ENCODE measurements around the gene ATP13A3.

The ATP13A3 gene

DNA sequence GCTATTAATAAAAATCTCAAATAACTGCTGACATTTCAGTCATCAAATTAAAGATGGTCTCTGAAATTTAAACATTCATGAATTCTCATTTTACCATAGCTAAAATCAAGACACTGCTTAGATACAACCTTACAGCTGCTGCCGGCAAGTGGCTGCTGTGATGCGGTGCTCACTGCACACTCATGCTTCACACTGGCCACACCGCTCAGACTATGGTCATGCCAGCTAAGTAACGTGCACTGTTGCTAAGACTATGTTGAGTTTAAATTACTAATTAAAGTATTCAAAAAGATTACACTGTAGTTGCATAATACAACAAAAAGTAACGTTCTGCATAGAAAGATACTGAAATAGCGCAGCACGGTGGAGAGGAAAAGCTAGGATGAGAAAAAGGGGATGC lies 12.1 kb downstream of the ATP13A3 start:
- DNase-seq: no peak

DNA sequence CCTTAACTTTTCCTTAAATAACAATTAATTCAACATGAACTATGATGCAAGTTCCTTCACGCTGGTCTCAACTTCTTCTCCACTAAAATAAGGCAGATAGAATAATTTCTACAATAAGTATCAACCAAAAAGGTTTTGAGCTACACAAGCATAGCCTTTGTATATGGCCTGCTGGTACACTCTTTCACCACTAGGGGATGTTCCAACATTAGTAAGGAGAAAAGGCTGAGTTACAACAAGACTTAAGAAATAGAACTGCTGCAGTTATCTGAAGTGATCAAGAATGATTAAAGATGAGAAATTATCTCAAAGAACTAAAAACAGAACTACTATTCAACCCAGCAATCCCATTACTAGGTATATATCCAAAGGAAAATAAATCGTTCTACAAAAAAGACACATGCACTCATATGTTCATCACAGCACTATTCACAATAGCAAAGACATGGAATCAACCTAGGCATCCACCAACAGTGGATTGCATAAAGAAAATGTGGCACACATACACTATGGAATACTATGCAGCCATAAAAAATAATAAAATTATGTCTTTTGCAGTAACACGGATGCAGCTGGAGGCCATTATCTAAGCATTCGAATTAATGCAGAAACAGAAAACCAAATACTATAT lies 14.4 kb downstream of the ATP13A3 start:
- DNase-seq: peak; percentile 38 to 72

DNA sequence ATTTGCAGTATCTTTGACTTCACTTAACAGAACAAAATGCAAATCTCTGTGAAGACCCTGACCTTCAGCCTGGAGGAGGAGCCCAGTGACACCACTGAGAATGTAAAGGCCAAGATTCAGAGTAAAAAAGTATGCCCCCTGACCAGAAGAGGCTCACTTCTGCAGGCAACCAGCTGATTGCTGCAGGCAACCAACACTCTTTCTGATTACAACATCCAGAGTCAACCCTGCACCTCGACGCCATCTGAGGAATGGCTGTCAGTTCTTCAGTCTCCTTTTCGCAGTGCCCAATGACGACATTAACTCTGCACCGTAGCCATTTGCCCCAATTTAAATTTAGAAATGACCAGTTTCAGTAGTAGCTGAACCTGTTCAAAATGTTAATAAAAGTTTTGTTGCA lies 14.9 kb downstream of the ATP13A3 start:
- no peak for DNase-seq

DNA sequence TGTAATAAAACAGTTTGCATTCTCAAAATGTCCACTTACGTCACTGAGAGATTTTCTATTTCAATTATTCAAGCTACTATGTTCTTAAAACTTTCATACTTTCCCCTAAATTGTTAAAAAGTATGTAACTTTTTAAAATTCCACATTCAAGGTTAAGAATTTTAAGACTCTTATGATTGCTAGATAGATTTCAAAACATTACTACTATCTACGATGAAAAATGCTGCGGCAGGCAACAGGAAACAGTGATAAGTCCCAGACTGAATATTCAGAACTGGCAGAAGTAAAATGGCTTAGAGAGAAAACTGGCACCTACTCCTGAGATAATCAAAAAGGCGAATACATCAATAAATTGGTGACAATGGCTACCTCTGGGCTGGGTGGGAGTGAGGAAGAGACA lies 16.2 kb downstream of the ATP13A3 start:
- no peak for DNase-seq

DNA sequence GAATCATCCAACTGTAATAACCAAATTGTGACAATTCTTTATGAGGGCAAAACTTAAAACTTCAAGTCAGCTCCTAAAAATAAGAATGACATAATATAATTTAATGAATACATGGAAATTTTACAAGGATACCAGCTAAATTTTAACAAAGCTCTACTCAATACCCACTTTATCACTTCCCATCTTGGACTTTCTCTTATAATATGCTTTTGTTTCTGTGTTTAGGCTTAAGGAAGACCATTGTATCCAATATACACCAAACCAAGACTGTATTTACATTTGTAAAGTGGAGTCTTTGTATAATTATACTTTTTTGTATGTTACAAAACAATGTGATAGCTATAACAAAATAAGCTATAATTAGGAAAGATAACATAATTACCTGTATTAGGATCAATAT lies 16.8 kb downstream of the ATP13A3 start:
- no peak for DNase-seq

DNA sequence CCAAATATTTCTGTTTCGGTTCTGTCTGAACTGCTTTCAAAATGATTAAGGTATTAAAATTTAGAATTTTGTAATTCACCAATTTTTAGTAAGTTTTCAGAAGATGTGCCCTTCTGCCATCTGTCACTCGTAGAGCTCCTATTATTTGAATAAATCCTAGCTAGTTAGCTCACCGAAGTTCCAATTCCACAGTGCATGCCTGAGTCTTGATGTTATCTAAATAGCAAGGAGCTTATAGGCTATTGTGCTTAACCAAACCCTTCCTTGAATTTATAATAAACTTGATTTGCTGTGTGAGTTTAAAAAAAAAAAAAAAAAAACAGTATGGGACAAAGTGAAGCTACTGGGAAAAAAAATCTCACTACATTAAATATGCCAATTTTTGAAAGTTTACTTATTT lies 18.7 kb downstream of the ATP13A3 start:
- DNase-seq: peak in 1 of 2 experiments; percentile 7

DNA sequence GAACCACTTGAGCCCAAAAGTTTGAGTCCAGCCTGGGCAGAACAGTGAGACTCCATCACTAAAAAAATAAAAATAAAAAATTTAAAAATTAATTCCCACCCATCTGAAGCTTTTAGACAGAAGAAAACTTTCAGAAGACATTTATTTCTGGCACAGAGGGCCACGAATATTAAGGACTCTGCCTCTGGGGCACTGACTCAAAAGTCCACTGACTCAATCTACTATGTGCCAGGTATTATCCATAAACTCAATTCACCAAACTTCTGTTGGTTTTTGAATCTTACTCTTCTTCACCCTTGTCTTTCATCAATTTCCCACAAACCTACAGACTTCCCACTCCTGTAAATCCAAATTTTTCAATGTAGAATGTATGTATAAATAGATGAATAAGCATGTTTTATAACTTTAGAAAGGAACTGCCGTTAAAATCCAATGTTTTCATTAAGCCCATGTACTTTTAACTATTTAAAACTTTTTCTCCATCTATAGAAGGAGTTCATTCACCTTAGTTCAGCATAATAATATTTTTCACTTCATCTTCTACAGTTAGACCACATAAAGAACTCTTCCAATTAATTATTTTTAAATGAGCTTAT lies 19.9 kb downstream of the ATP13A3 start:
- no peak for DNase-seq

DNA sequence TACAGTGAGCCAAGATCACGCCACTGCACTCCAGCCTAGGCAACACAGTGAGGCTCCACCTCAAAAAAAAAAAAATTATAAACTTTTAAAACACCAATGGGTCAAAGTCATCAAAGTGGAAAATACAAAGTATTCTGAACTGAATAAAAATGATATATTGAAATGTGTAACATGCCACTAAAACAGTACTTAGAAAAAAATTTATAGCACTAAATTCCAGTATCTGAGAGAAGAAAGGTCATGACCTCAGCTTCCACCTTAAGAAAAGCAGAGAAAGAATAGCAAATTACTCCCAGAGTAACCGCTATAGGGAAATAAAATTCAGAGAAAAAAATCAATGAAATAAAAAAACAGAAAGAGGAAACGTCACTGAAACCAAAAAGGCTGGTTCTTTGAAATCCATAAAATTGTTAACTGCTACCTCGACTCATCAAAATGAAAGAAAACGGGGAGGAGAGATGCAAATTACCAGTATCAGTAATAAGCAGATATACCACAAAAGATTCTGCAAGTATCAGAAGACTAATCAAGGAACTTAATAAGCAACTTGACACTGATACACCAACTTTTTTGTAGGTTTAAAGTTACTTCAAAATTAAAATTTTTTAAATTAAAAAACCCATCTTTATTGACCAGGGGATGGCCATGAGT lies 20.8 kb downstream of the ATP13A3 start:
- DNase-seq: no peak

DNA sequence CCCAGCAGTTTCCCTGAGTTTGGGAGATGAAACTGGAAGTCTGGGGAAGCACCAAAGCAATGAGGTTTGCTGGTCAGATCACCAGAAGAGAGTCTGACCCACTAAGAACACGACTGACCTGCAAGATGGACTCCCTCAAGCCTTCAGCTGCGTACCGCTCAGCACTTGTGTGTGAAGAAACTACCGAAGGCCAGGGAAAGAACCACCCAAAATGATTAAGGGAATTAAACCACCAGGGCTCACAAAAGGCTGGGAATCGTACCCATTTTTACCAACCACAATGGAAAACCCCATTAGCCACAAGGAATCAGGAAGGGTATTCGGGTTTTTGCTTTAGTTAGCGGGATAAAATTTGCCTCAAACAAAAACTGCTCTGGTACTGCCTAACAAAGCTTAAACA lies 21.6 kb downstream of the ATP13A3 start:
- no peak for DNase-seq

DNA sequence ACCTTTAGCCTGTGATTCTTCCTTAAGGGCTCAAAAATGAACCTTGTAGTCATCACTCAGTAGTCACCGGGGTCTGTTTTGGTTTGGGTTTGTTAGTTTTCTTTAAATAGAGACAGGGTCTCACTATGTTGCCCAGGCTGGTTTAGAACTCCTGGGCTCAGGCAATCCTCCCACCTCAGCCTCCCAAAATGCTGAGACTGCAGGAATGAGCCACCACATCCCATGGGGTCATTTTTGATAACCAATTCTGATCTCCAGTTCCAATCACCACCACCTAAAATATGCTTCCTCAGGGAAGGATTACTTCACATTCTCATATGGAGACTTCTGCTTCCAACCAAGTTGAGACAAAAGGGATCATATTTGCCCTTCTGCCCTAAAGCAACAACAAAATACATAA lies 22.1 kb downstream of the ATP13A3 start:
- no peak for DNase-seq

DNA sequence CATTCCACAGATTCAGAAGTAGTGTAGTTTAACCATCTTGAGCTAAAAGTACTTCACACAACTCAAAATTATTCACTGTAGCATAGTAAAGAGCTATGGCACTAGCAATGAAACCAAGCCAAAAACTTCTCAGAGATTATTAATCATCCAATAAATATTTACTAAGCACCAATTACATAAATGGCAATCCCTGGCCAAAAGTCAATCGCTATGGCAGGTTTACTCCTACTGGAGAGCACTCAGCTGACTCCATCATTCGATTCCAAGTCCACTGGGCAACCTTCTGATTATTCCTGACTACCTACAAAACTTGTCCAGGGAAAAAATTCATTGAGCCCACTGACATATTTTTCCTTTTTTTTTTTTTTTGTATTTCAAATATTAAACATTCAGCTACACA lies 23.9 kb downstream of the ATP13A3 start:
- DNase-seq: no peak

DNA sequence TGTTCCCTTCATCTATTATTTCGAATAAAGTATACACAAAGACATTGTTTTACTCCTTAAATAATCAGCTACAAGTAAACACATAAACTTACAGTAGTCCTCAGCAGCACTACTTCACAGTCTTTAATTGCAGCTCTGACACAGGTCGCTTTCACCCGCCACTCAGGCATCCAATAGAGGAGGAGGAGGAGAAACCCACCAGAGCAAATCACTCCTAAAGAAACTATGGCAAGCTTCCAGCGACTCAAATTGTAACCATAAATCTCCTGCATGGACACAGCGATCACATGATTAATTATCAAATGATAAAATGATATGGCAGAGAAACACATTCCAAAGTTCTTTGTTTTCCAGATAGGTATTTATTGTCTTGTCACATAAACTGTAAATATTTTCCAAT lies 26.2 kb downstream of the ATP13A3 start:
- no peak for DNase-seq

DNA sequence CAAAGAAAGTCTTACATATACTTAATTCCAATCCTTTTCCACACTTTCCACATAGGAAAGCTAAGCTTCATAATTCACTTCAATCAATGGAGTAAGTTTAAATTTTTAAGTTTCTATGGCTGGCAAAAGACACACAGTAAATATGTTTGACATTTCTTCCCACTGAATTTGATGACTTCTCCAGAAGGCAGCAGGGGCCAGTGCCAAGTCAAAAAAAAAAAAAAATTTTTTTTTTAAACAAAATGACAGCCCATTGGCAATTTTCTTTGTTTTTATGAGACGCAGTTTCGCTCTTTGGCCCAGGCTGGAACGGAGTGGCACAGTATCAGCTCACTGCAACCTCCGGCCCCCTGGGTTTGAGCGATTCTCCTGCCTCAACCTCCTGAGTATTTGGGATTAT lies 28.7 kb downstream of the ATP13A3 start:
- DNase-seq: no peak

DNA sequence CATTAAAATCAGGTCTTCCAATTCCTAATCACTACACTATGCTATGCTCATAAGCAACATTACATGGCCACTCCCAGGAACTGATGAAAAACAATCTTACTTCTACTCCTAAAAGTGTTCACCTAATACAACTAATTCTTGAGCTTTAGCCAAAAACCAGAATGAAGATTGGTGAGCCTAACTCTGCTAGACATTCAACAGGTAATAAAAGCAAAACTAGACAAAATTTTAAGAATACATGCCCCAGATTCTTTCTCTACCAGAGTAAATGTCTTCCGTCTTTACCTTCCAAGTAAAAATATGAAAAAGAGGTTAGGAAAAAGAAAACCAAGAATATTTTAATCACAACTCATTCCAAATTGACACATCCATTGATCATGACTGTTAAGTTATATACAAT lies 31.3 kb downstream of the ATP13A3 start:
- DNase-seq: no peak

DNA sequence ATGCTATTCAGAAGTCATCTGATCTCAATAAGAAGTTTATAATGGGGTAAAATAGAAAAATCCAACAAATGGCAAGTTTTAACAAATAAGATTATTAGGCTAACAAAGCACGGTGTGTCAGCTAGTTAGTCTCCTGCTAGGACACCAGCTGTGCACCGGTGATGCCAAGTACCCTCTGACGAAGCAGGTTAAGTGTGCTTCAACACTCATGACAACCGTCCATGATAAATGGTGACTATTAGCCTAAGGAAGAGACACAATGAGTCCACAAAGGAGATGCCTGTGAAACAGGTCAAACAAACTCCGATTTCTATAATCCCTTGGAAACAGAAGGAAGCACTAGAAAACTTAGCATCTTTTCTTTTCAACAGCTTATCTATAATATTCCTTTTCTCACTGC lies 36.5 kb downstream of the ATP13A3 start:
- no peak for DNase-seq

DNA sequence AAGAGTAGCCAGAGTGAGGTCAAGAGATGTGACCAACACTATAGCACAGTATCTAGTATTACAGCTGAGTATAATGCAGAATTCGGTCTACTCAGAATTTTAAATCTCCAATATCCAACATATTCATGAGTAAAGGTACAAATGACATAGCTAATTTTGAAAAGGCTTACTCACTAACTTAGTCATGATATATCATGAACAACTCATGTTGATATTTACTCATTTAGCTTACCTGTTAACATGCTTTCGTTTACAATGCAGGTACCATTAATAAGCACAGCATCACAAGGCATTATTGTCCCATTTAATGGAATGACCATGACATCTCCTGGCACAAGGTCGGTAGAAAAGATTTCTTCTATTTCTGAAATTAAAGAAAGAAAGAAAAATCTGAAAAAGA lies 36.9 kb downstream of the ATP13A3 start:
- DNase-seq: no peak

DNA sequence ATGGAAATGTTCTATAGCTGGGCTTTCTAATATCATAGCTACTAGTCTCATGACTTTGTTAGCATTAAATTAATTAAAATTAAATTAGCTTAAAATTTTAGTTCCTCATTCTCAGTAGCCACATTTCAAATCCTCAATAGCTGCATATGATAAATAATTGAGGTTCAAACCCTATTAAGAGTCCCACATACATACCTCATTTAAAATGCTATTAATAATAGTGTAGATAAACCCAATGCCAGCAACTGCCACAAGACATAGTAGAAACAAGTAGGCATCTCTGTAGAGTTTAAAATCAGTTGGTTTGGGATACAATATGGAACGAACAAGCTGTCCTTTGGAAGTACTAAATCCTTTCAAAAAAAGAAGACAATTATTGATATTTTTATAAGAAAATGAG lies 39.1 kb downstream of the ATP13A3 start:
- DNase-seq: no peak

DNA sequence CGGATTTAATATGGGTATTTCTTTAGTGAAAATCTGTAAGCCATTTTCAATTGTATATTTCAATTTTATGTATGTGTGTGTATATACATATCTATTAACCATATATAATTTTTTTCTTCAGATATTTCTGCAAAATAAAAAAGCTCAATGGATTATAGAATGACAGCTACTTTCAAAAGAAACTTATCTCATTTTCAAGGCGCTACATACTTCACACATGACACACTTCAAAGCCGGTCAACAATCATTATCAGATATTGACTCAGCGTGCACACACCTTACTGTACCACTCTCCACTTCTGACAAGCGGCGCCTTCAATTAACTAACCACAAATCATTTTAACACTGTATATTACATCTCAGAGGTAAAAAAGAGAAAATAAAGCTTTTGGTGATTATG lies 39.6 kb downstream of the ATP13A3 start:
- DNase-seq: no peak

DNA sequence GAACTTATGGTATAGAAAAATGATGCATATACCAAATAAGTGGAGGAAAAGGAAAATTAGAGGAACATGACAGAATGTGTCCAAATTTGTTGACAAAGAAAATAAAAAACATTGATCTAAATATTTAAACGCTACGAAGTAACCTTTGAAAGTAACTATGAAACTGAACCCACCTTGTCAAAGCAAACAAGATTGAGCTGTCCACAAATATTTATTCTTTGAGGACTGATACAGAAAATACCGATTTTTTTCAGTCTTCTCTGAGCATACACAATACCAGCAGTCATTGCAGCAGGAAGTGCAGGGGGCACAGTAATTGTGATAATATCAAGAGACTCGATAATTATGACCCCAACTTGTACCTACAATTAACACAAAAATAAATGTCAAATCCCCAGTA lies 40.0 kb downstream of the ATP13A3 start:
- DNase-seq: no peak

DNA sequence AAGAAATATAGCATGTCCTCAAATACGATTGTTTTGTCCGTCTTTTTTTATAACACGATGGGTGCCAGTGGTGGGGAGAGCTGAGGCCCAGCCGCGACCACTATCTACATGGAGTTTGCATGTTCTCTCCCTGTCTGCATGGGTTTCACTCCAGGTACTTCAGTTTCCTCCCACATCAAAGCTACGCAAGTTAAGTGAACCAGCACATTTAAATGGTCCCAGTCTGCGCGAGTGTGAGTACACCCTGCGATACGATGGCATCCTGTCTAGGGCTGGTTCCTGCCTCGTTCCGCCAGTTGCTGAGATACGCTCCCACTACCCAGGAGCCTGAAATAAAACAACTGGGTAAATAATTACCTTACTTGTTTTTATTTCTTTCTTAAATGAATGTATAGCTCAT lies 40.6 kb downstream of the ATP13A3 start:
- no peak for DNase-seq

DNA sequence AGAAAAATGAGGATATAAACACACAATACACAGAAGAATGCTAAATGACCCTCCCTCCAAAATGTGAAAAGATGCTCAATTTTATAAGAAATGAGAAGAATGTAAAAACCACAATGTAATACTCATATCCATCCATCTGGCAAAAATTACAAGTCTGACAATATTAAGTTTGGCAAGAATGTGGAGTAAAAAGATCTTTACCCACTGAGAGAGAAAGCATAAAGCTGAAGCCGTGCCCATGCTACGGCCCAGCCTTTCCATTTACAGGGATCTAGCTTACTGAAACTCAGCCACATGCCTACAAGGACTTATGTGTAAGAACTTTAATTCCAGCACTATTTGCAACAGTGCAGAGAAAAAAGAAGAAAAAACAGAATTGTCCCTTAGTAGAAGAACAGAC lies 42.9 kb downstream of the ATP13A3 start:
- no peak for DNase-seq

DNA sequence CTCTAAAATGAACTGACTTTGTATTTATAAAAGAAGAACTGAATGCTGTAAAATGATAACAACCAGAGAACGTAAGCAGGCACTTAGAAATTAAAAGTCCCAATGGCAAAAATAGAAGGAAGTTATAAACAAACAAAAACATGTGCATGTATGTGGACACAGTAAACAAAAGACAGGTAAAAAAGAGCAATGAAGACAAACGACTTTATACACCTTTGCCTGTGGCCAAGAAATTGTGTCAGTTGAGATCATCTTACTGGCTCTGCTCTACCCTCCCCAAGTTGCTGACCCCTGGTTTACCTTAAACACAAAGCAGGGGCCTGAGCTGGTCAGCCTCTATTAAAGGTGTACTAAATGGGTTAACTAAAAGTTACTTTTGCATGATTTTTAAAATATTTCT lies 46.0 kb downstream of the ATP13A3 start:
- DNase-seq: no peak

DNA sequence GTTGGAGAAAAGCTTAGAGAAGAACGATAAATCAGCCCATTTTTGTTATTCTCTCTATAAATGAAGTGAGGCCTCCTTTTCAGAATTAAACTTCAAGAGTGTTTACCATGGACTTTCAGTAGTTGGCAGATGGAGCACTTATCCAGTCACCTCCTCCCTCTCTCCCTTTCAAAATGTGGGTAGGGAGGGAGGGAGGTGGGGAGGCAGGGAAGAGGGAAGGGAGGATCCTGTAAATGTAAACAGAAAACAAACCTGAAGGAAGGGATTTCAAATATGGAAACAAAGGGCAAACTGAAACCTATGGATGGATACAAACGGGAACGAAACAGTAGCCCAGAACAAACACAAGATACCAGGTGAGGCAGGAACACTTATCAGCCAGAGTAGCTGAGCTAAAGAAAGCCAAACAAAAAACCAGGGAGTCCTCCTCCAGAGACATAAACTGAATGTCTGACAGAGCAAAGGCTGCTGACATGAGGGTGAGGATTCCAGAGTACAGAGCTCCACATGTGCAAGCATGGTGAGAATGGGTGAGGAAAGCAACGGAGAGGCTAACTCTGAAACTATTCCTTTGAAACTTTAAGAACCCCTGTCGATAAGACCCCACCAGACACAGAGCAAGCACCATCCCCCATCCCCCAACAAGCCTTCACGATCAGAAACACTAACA lies 46.8 kb downstream of the ATP13A3 start:
- DNase-seq: no peak

DNA sequence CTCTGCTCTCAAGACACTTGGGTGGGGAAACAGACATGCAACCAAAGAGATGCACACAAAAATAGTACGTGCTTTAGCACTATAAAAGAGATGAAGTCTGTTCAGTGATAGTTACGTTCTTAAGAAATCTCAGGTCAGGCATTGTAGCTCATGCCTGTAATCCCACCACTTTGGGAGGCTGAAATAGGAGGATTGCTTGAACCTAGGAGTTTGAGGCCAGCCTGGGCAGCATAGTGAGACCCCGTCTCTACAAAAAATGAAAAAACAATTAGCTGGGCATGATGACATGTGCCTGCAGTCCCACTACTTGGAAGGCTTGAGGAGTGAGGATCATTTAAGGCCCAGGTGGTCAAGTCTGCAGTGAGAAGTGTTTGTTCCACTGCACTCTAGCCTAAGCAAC lies 52.3 kb downstream of the ATP13A3 start:
- DNase-seq: no peak
